Karpas-422 (cell line): ENCODE measurements around the gene GTF2H4. TPM values are rescaled to one million over a fixed set of nuclear protein-coding genes. Genes with fewer than 3 reads are reported as not detected.

Experiments
- DNase-seq: peaks from one replicate; pipeline ENCODE4 v3.0.0-alpha.2; 2015
- H2AFZ ChIP-seq: fragments of 200-600 bp; sonication (generic); 2 replicates; pipeline ENCODE4 v1.6.1; 2014; ENCODE audit warnings: antibody characterized with exemption, low read length, mixed read lengths
- H3K27ac ChIP-seq: fragments of 200-600 bp; sonication (generic); 2 replicates; pipeline ENCODE4 v1.5.1; 2014; ENCODE audit warnings: mild to moderate bottlenecking, low read length, moderate library complexity
- H3K27me3 ChIP-seq: fragments of 200-600 bp; sonication (generic); 2 replicates; pipeline ENCODE4 v1.6.1; 2014; ENCODE audit warnings: low read length, mixed read lengths
- H3K36me3 ChIP-seq: fragments of 200-600 bp; sonication (generic); 2 replicates; pipeline ENCODE4 v1.6.1; 2014; ENCODE audit warnings: low read length, mixed read lengths; ENCODE audit not compliant: insufficient read depth
- H3K4me1 ChIP-seq: fragments of 200-600 bp; sonication (generic); 2 replicates; pipeline ENCODE4 v1.6.1; 2014; ENCODE audit warnings: mild to moderate bottlenecking, low read length, mixed read lengths
- H3K4me2 ChIP-seq: fragments of 200-600 bp; sonication (generic); 2 replicates; pipeline ENCODE4 v1.6.1; 2014; ENCODE audit warnings: low read length, low read depth, mild to moderate bottlenecking; ENCODE audit not compliant: poor library complexity, severe bottlenecking
- H3K4me3 ChIP-seq: fragments of 200-600 bp; sonication (generic); 2 replicates; pipeline ENCODE4 v1.5.1; 2014; ENCODE audit warnings: mild to moderate bottlenecking, antibody characterized with exemption, low read length, mixed read lengths
- H3K79me2 ChIP-seq: fragments of 200-600 bp; sonication (generic); 2 replicates; pipeline ENCODE4 v1.6.1; 2014; ENCODE audit warnings: mild to moderate bottlenecking, low read length, mixed read lengths
- H3K9ac ChIP-seq: fragments of 200-600 bp; sonication (generic); 2 replicates; pipeline ENCODE4 v1.6.0; 2014; ENCODE audit warnings: low read length
- H3K9me2 ChIP-seq: fragments of 200-600 bp; sonication (generic), shearing (Covaris generic); replicated peaks from 2 replicates; pipeline ENCODE4 v1.6.0; 2014; ENCODE audit warnings: mild to moderate bottlenecking, low read length, moderate library complexity; ENCODE audit not compliant: insufficient read depth
- H3K9me3 ChIP-seq: fragments of 300-700, 200-600 bp; sonication (generic); 2 replicates; pipeline ENCODE4 v1.6.1; 2014; ENCODE audit warnings: low read length, mixed read lengths
- H4K20me1 ChIP-seq: fragments of 200-600 bp; sonication (generic); 2 replicates; pipeline ENCODE4 v1.6.1; 2014; ENCODE audit warnings: mild to moderate bottlenecking, antibody characterized with exemption, low read length, low read depth; ENCODE audit not compliant: insufficient read depth
- total RNA-seq: library from RNA; depleted of rRNA; stranded (reverse); fragments of >200 nt; shearing (Covaris generic); gene quantifications from 2 replicates; pipeline ENCODE4 v1.2.3, GENCODE V29; 2014; ENCODE audit warnings: low replicate concordance

The GTF2H4 gene
- total RNA-seq, 1 experiment from 2014 or later: 23.4 TPM

DNA sequence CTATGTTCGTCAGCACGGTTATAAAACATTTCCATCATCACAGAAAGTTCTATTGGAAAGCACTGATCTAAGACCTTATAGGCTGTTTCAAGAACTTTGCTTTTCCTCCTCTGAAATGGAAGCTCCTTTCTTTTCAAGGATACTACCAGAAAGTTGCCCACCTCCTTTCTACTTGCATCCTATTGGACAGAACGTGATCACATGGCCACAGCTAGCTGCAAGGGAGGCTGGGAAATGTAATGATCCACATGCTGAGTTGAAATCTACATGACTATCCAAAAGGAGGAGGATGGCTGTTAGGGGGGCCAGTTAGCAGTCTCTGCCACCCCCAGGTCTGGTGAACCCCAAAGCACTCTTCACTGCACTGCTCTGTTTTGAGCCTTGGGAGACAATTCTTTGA is 20.7 kb downstream of the GTF2H4 start:
- H3K4me3 ChIP-seq: no peak overlapping the region
- no peak overlapping the region for H3K27ac ChIP-seq
- no peaks in the 10 kb centered on the region for H3K9me3 ChIP-seq
- H3K36me3 ChIP-seq: peaks cover 12% of the 10 kb centered on the region
- no peak overlapping the region for H2AFZ ChIP-seq
- H3K79me2 ChIP-seq: no peaks in the 10 kb centered on the region
- no peaks in the 10 kb centered on the region for H3K27me3 ChIP-seq
- H3K4me1 ChIP-seq: no peaks in the 10 kb centered on the region
- no peak overlapping the region for H3K9ac ChIP-seq
- no peaks in the 10 kb centered on the region for H3K9me2 ChIP-seq
- DNase-seq: peak; percentile 61
- no peak overlapping the region for H3K4me2 ChIP-seq
- no peaks in the 10 kb centered on the region for H4K20me1 ChIP-seq

DNA sequence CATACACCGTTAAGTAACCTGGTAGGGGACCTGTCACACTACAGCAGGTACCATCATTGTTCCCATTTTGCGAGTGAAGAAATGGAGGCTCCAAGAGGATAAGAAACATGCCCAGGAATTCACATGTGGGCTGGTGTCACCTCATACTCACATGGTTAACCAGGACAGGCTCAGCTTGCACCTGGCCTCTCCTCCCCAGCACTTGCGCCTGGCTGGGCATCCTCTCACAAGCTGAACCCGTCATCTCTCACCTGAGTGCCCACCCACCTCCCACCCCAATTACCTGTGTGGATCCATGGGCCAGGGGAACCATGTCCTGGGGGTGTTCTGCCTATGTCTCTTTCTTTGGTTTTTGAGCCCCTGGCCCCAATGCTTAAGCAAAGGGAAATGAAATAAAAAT is 22.5 kb downstream of the GTF2H4 start:
- no peaks in the 10 kb centered on the region for H3K9me2 ChIP-seq
- no peaks in the 10 kb centered on the region for H3K9me3 ChIP-seq
- no peak overlapping the region for H2AFZ ChIP-seq
- no peak overlapping the region for H3K4me3 ChIP-seq
- H3K27me3 ChIP-seq: no peaks in the 10 kb centered on the region
- peaks cover 12% of the 10 kb centered on the region for H3K36me3 ChIP-seq
- no peak overlapping the region for H3K27ac ChIP-seq
- H3K4me1 ChIP-seq: no peaks in the 10 kb centered on the region
- no peak for DNase-seq
- no peaks in the 10 kb centered on the region for H4K20me1 ChIP-seq
- H3K4me2 ChIP-seq: no peak overlapping the region
- no peaks in the 10 kb centered on the region for H3K79me2 ChIP-seq
- H3K9ac ChIP-seq: no peak overlapping the region

DNA sequence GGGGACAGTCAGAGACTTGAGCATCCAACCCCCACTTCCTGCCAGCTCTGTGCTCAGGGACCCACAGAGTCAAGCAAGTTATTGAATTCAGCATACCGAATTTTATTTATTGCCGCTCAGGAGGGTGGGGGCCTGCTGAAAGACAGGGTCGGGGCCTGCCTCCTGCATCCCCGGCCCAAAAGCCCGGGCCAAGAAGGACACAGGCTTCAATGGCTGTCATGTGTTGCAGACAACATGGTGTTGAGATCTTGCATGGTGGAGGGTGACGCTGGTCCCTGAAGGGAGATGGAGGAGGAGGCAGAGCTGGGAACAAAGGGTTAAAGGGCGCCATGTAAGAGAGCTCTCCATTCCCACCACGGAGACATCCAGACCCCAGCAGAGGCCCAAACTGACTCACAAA is 23.3 kb downstream of the GTF2H4 start:
- Histone ChIP-seq H3K4me1 (no peaks in the 10 kb centered on the region), H3K4me2 (no peak overlapping the region), H3K79me2 (no peaks in the 10 kb centered on the region), H3K9me3 (no peaks in the 10 kb centered on the region), H3K27me3 (no peaks in the 10 kb centered on the region), H4K20me1 (no peaks in the 10 kb centered on the region), H3K36me3 (peaks cover 6% of the 10 kb centered on the region), H3K27ac (no peak overlapping the region), H3K4me3 (no peak overlapping the region), H3K9me2 (no peaks in the 10 kb centered on the region), H2AFZ (no peak overlapping the region), H3K9ac (no peak overlapping the region)
- no peak for DNase-seq

DNA sequence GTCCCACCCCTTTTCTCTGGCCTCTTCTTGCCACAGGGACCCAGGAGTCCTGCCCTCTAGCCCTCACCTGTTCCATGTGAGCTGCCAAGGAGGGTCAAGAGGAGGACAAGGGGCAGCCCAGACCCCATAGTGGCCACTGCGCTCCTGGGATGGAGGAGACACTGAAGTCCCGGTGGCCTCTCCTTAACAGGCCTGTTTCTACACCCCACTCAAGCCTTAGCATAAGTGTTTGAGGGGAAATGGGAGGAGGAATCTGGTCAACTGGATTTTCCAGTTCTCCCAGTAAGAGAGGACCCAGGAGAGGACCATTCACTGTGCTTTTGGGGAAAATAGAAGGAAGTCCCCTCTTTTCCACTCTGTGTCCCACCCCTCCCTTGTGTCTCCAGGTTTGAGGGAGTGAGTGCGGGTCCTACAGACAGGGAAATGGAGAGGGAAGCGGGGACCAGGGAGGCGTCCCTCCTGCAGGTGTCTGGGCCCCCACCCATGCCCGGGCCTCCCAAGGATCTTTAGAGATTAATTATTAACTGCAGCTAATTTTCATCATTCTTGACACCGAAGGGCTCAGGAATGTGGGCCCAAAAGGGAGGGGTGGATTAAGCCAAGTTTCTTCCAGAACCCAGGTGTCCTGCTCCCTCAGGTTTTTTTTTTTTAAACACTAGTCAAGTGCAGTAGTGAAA is 24.1 kb downstream of the GTF2H4 start, which contains the start of gene SFTA2:
SFTA2 (minus strand) TSS at position 202 of the 677 bp plus-strand sequence; CDS start at position 128, 74 bp downstream.
- Histone ChIP-seq H3K4me2 (no peak within 1 kb of the TSS), H3K4me3 (no peak within 1 kb of the TSS), H2AFZ (no peak within 1 kb of the TSS), H4K20me1 (no peaks in the 10 kb centered on the region), H3K9me2 (no peaks in the 10 kb centered on the region), H3K9me3 (no peaks in the 10 kb centered on the region), H3K27ac (no peak within 1 kb of the TSS), H3K36me3 (no peaks in the 10 kb centered on the region), H3K79me2 (no peaks in the 10 kb centered on the region), H3K9ac (no peak within 1 kb of the TSS), H3K4me1 (no peaks in the 10 kb centered on the region), H3K27me3 (no peaks in the 10 kb centered on the region)
- no peak for DNase-seq

DNA sequence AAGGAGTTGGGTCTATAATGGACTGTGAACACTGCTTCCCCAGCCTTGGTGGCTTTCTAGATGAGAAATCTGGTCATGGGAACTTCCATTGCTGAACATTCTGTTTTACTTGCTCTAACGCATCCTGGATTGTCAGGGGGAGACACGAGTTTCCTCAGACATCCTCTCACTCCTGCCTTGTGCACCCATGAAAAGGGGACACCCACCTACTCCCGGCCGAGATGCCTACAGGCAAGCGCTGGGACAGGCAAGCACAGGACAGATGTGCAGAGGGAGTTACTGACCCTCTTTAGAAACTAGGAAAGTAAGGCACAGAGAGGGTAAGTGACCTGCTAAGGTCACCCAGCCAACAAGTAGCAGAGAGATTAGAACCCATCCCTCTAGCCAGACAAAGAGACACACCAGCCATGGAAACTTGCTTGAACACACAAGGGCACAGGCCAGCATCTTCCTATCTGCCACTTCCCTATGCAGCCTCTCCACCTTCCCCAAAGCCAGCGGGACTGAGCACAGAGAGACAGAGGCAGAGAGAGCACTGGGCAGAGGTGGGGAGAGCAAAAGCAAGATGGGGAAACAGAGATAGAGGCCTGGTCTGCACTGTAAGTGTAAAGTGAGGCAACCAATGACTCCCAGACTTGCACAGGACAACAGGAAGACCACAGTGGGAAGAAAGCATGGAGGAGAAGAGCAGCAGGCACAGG is 24.8 kb downstream of the GTF2H4 start:
- Histone ChIP-seq H3K9me3 (no peaks in the 10 kb centered on the region), H3K36me3 (no peaks in the 10 kb centered on the region), H3K9ac (no peak overlapping the region), H3K27ac (no peak overlapping the region), H2AFZ (no peak overlapping the region), H4K20me1 (no peaks in the 10 kb centered on the region), H3K79me2 (no peaks in the 10 kb centered on the region), H3K4me3 (no peak overlapping the region), H3K9me2 (no peaks in the 10 kb centered on the region), H3K27me3 (no peaks in the 10 kb centered on the region), H3K4me1 (no peaks in the 10 kb centered on the region), H3K4me2 (no peak overlapping the region)
- no peak for DNase-seq

DNA sequence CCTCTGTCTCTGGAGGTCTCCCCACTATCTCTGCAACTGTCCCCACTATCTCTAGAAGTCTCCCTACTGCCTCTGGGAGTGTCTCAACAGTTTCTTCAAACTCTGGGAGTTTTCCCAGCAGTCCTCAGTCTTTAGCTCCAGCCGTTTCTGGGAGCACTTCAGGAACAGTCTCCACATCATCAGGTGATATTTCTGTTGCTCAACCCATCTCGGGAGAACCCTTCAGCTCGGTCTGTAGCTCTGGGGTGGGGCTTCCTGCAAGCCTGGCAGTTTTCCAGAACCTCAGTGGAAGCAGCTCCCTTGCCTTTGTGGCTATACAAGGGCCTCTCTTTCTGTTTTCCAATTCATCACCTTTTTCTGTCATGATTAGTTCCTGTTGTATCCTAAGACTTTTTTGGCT is 27.0 kb downstream of the GTF2H4 start:
- no peak overlapping the region for H2AFZ ChIP-seq
- no peak overlapping the region for H3K27ac ChIP-seq
- H4K20me1 ChIP-seq: no peaks in the 10 kb centered on the region
- H3K4me2 ChIP-seq: no peak overlapping the region
- H3K4me3 ChIP-seq: no peak overlapping the region
- no peaks in the 10 kb centered on the region for H3K27me3 ChIP-seq
- no peaks in the 10 kb centered on the region for H3K79me2 ChIP-seq
- no peaks in the 10 kb centered on the region for H3K9me2 ChIP-seq
- no peaks in the 10 kb centered on the region for H3K4me1 ChIP-seq
- no peak overlapping the region for H3K9ac ChIP-seq
- DNase-seq: no peak
- H3K9me3 ChIP-seq: no peaks in the 10 kb centered on the region
- no peaks in the 10 kb centered on the region for H3K36me3 ChIP-seq

DNA sequence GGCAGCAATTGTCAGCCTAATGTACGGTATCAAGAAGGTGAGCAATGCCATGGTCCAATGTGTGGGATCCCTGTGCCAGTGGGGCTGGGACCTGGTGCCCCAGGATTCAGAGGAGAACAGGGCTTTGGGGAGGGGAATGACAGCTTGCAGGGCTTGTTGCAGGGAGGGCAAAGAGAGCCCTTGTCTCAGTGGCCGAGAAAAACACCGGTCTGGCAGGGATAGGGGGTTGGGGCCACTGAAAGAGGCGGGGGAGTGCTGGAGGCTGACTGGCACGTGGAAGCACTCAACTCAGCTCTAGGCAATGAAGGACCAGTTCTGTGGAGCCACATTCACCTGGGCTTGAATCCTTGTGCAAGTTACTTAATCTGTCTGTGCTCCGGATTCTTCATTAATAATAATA is 29.3 kb downstream of the GTF2H4 start:
- no peak overlapping the region for H3K4me2 ChIP-seq
- H2AFZ ChIP-seq: no peak overlapping the region
- H3K9me3 ChIP-seq: no peaks in the 10 kb centered on the region
- no peak overlapping the region for H3K27ac ChIP-seq
- no peak for DNase-seq
- H3K27me3 ChIP-seq: no peaks in the 10 kb centered on the region
- no peaks in the 10 kb centered on the region for H4K20me1 ChIP-seq
- H3K9me2 ChIP-seq: no peaks in the 10 kb centered on the region
- peaks cover 8% of the 10 kb centered on the region for H3K4me1 ChIP-seq
- H3K79me2 ChIP-seq: no peaks in the 10 kb centered on the region
- H3K36me3 ChIP-seq: no peaks in the 10 kb centered on the region
- H3K4me3 ChIP-seq: no peak overlapping the region
- H3K9ac ChIP-seq: no peak overlapping the region

DNA sequence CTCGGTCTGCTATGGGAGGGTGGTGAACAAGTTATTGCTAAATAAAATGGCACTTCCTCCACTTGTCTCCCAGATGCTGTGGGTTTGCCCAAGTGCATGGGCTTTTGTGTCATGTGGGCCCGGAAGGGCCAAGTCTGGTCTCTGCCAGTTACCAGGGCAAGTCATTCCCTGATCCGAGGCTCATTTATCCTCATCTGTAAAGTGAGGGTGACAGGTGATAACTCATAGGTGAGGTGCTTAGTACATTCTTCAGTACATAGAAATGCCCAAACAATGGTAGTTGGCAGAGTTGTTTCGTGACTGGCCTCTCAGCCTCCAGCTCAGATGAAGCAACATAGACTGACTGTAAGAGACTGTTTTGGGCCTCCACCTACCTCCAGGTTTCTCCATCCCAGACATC is 30.7 kb downstream of the GTF2H4 start:
- no peak overlapping the region for H2AFZ ChIP-seq
- no peak for DNase-seq
- no peaks in the 10 kb centered on the region for H3K27me3 ChIP-seq

More for the DNA sequence above, 30.7 kb downstream of the GTF2H4 start:
- Histone ChIP-seq H3K9ac (no peak overlapping the region), H3K79me2 (no peaks in the 10 kb centered on the region), H3K4me2 (no peak overlapping the region), H4K20me1 (no peaks in the 10 kb centered on the region), H3K9me2 (no peaks in the 10 kb centered on the region), H3K36me3 (no peaks in the 10 kb centered on the region), H3K9me3 (no peaks in the 10 kb centered on the region), H3K4me1 (peaks cover 8% of the 10 kb centered on the region), H3K27ac (no peak overlapping the region), H3K4me3 (no peak overlapping the region)
